GM12878 (cell line): Measurements from ENCODE around the gene CACFD1. TPM values are rescaled to one million over a fixed set of nuclear protein-coding genes. Genes with fewer than 3 reads are reported as not detected.

Source experiments
- ATAC-seq: fragments of 200-7000 bp; cut with Tn5 transposase; 3 replicates; pipeline ENCODE4 v1.9.1; 2020; ENCODE audit warnings: mild to moderate bottlenecking, moderate library complexity
- Bru-seq: library from RNA; stranded (reverse); fragments of 400-500 nt; gene quantifications from one replicate; lab custom pipeline; 2021; lab: Mats Ljungman, UMichigan
- BruChase-seq, 2 experiments: library from RNA; stranded (reverse); fragments of 400-500 nt; gene quantifications; one replicate each; lab custom pipeline; 2021; lab: Mats Ljungman, UMichigan
- BruUV-seq: library from RNA; stranded (reverse); fragments of 400-500 nt; replicated peaks from 2 replicates; lab custom pipeline; 2021; lab: Mats Ljungman, UMichigan
- CTCF ChIA-PET: fragments of 300-600 bp; sonication (Branson Sonifier 250); formaldehyde crosslinking; extraction: SDS; loops from one replicate; lab custom pipeline; 2021; ENCODE audit warnings: inconsistent platforms; lab: Yijun Ruan, JAX
- POLR2A ChIA-PET: fragments of 350-600 bp; formaldehyde crosslinking; extraction: SDS; loops from one replicate; lab custom pipeline; 2021; ENCODE audit warnings: inconsistent platforms; lab: Charles Lee
- RAD21 ChIA-PET: fragments of 300-600 bp; sonication (Branson Sonifier 250); formaldehyde crosslinking; loops from one replicate; lab custom pipeline; 2023; ENCODE audit warnings: antibody characterized with exemption; ENCODE audit not compliant: unreplicated experiment; lab: Charles Lee
- SMC1A ChIA-PET: fragments of 300-600 bp; sonication (Branson Sonifier 250); formaldehyde crosslinking; loops from one replicate; lab custom pipeline; 2023; ENCODE audit not compliant: unreplicated experiment, uncharacterized antibody; lab: Charles Lee
- DNase-seq: peaks from one replicate; pipeline ENCODE4 v3.0.0-alpha.2; 2011; ENCODE audit warnings: low read depth, low spot score
- FAIRE-seq: peaks from 3 replicates; lab custom pipeline; 2011; peaks lifted over from hg19 to GRCh38; lab: Jason Lieb, UNC
- H2AFZ ChIP-seq: 2 replicates; pipeline ENCODE4 v1.6.0; 2011; ENCODE audit warnings: low read depth, low read length, control low read depth; ENCODE audit not compliant: control insufficient read depth
- H3K27ac ChIP-seq: 2 replicates; pipeline ENCODE4 v1.5.1; 2011; ENCODE audit warnings: control low read depth; ENCODE audit not compliant: control insufficient read depth, insufficient read depth
- H3K27me3 ChIP-seq, 2 experiments: replicated peaks in 1 of 2; 2 replicates each; pipeline versions ENCODE4 v1.6.0 to v1.6.1; 2011; ENCODE audit warnings: low read length in 1 of 2; ENCODE audit not compliant: control insufficient read depth in 2 of 2, insufficient read depth in 2 of 2
- H3K36me3 ChIP-seq, 2 experiments: 2 replicates each; pipeline ENCODE4 v1.5.1; 2011; ENCODE audit warnings: low read length in 1 of 2; ENCODE audit not compliant: control insufficient read depth in 2 of 2, insufficient read depth in 2 of 2
- H3K4me1 ChIP-seq: 2 replicates; pipeline ENCODE4 v1.6.1; 2011; ENCODE audit warnings: mild to moderate bottlenecking, low read length, moderate library complexity, mixed read lengths; ENCODE audit not compliant: control insufficient read depth, insufficient read depth
- H3K4me2 ChIP-seq: 2 replicates; pipeline ENCODE4 v1.6.0; 2011; ENCODE audit warnings: control low read depth; ENCODE audit not compliant: control insufficient read depth, insufficient read depth
- H3K4me3 ChIP-seq: fragments of 200-600 bp; sonication (generic); 2 replicates; pipeline ENCODE4 v1.5.1; 2016
- H3K79me2 ChIP-seq: 2 replicates; pipeline ENCODE4 v1.6.0; 2011; ENCODE audit warnings: low read length; ENCODE audit not compliant: control insufficient read depth, insufficient read depth
- H3K9ac ChIP-seq: 2 replicates; pipeline ENCODE4 v1.8.0; 2011; ENCODE audit warnings: low read length, control low read depth, mixed read lengths; ENCODE audit not compliant: control insufficient read depth, insufficient read depth
- H3K9me3 ChIP-seq: replicated peaks from 3 replicates; pipeline ENCODE4 v1.5.1; 2011; ENCODE audit warnings: mild to moderate bottlenecking, low read length; ENCODE audit not compliant: control insufficient read depth, insufficient read depth
- H4K20me1 ChIP-seq: 2 replicates; pipeline ENCODE4 v1.6.0; 2011; ENCODE audit not compliant: control insufficient read depth, insufficient read depth
- BCL11A ChIP-seq: IDR thresholded peaks from 2 replicates; pipeline ENCODE4 v1.6.1; 2011; ENCODE audit warnings: low read depth, low read length
- BHLHE40 ChIP-seq, 2 experiments: fragments of 450-650 bp in 1 of 2; IDR thresholded peaks; 2 replicates each; pipeline ENCODE4 v1.6.1; 2011 to 2017; ENCODE audit warnings: low read depth in 2 of 2, borderline replicate concordance in 1 of 2, improper control_type of control experiment in 1 of 2, low read length in 1 of 2, mild to moderate bottlenecking in 1 of 2
- KLF5 ChIP-seq: fragments of 450-650 bp; IDR thresholded peaks from 2 replicates; pipeline ENCODE4 v1.6.1; 2014; ENCODE audit warnings: mild to moderate bottlenecking; ENCODE audit not compliant: partially characterized antibody
- LARP7 ChIP-seq: fragments of 450-650 bp; IDR thresholded peaks from 2 replicates; pipeline ENCODE4 v1.6.1; 2017; ENCODE audit warnings: mild to moderate bottlenecking
- MEF2B ChIP-seq: fragments of 450-650 bp; IDR thresholded peaks from 2 replicates; pipeline ENCODE4 v1.6.1; 2018; ENCODE audit warnings: mild to moderate bottlenecking, moderate library complexity; ENCODE audit not compliant: partially characterized antibody, poor library complexity, severe bottlenecking
- MTA2 ChIP-seq: fragments of 450-650 bp; IDR thresholded peaks from 2 replicates; pipeline ENCODE4 v1.6.1; 2016; ENCODE audit warnings: low read depth, mild to moderate bottlenecking, moderate library complexity
- NR2F1 ChIP-seq: fragments of 450-650 bp; conservative IDR thresholded peaks from 2 replicates; pipeline ENCODE4 v1.6.1; 2017; ENCODE audit warnings: mild to moderate bottlenecking
- POLR2A ChIP-seq: IDR thresholded peaks from 2 replicates; pipeline ENCODE4 v1.6.1; 2011; ENCODE audit warnings: low read depth, mild to moderate bottlenecking, low read length
- RB1 ChIP-seq: fragments of 450-650 bp; formaldehyde crosslinking; IDR thresholded peaks from 2 replicates; pipeline ENCODE4 v1.6.1; 2017; ENCODE audit warnings: mild to moderate bottlenecking, borderline replicate concordance
- SIN3A ChIP-seq: IDR thresholded peaks from 2 replicates; pipeline ENCODE4 v1.6.1; 2012; ENCODE audit warnings: low read depth, low read length, improper control_type of control experiment
- SP1 ChIP-seq: IDR thresholded peaks from one replicate; pipeline ENCODE4 v1.6.1; 2011; ENCODE audit warnings: low read depth, low read length
- TBL1XR1 ChIP-seq: IDR thresholded peaks from 2 replicates; pipeline ENCODE4 v1.6.1; 2012; ENCODE audit warnings: low read depth, low read length, improper control_type of control experiment
- TCF7 ChIP-seq: IDR thresholded peaks from 2 replicates; pipeline ENCODE4 v1.6.1; 2014; ENCODE audit warnings: antibody characterized with exemption, borderline replicate concordance
- ZNF384 ChIP-seq: IDR thresholded peaks from 2 replicates; pipeline ENCODE4 v1.6.1; 2012; ENCODE audit warnings: low read depth, mild to moderate bottlenecking, low read length, improper control_type of control experiment, borderline replicate concordance
- WGBS: methylation state at CpG from one replicate; pipeline ENCODE4 v1.1.6; 2016; ENCODE audit warnings: low lambda C conversion rate; ENCODE audit not compliant: insufficient replicate concordance, insufficient coverage; ENCODE audit errors: missing lambda C conversion rate; 5-methylcytosine and 5-hydroxymethylcytosine counted together
- in situ Hi-C: fragments of 300-500 bp; cut with MboI; formaldehyde crosslinking; loops from 9 replicates; pipeline ENCODE4 v1.14.3; 2018; ENCODE audit warnings: mixed read lengths
- intact Hi-C: fragments of 100-400 bp; cut with micrococcal nuclease; formaldehyde crosslinking; loops from one replicate; pipeline ENCODE4 v1.14.2; 2022; ENCODE audit not compliant: unreplicated experiment
- long read RNA-seq, 2 experiments: library from polyadenylated mRNA; unstranded; transcript quantifications; one replicate each; pipeline ENCODE4 v2.0.0, GENCODE V29; 2019 to 2020
- polyA minus RNA-seq, 3 experiments: library from RNA; depleted of rRNA, polyadenylated mRNA; stranded (reverse); fragments of >200 nt; gene quantifications; 2 replicates each; pipeline ENCODE4 v1.2.3, GENCODE V29; 2011
- polyA plus RNA-seq, 11 experiments: library from polyadenylated mRNA; depleted of rRNA in 4 of 11; unstranded in 6 of 11; stranded (reverse) in 5 of 11; fragments of >200 nt; fragmentation: Nextera tagmentation in 4 of 11; fragmentation: Illumina TruSeq in 1 of 11; extraction: Ambion mirVana in 4 of 11; extraction: Trizol in 1 of 11; gene quantifications; 1 replicate in 1 of 11; 2 replicates in 10 of 11; pipeline versions ENCODE4 v1.2.1 to v1.2.3, GENCODE V29; 2011 to 2016; ENCODE audit warnings: inconsistent platforms in 2 of 11, missing spikeins in 2 of 11, low read depth in 1 of 11
- total RNA-seq, 4 experiments: library from RNA; depleted of rRNA in 3 of 4; stranded (reverse); fragments of >200 nt in 3 of 4; fragmentation: Illumina TruSeq in 1 of 4; extraction: Trizol in 1 of 4; gene quantifications; 2 replicates each; pipeline versions ENCODE4 v1.2.1 to v1.2.3, GENCODE V29; 2013 to 2021
- TF ChIP-seq, protein P1 (sequence below), 3 experiments: IDR thresholded peaks in 2 of 3; conservative IDR thresholded peaks in 1 of 3; 2 replicates each; pipeline ENCODE4 v1.5.1; 2011; ENCODE audit warnings: low read depth in 3 of 3, low read length in 3 of 3, mild to moderate bottlenecking in 3 of 3, control low read depth in 2 of 3, moderate library complexity in 2 of 3, inconsistent platforms in 1 of 3, mixed read lengths in 1 of 3; ENCODE audit not compliant: control insufficient read depth in 2 of 3, insufficient read depth in 1 of 3; ENCODE audit errors: extremely low read depth in 1 of 3

The CACFD1 gene
- total RNA-seq (2013; cell fraction: nucleolus; rRNA removed) = 8.8 and 9.0 TPM in 2 replicates
- total RNA-seq (2014; rRNA removed) = 1.6 and 2.3 TPM in 2 replicates
- total RNA-seq (2014; rRNA removed; fragmentation: Illumina TruSeq; extraction: Trizol) = 0.45 and 0.64 TPM in 2 replicates
- 2.7 and 4.0 TPM in 2 replicates for total RNA-seq (2021)
- 0.87 TPM for polyA plus RNA-seq (2011; ENCODE audit: low read depth)
- 2.7 and 5.8 TPM in 2 replicates for polyA plus RNA-seq (2011; rRNA removed)
- 5.2 and 7.4 TPM in 2 replicates for polyA plus RNA-seq (2011; cell fraction: cytosol; rRNA removed)
- polyA plus RNA-seq (2011; cell fraction: nucleus; rRNA removed) = 11.7 and 14.1 TPM in 2 replicates
- polyA plus RNA-seq (2012) = 2.4 and 2.6 TPM in 2 replicates
- 0.14 and 0.35 TPM in 2 replicates for polyA plus RNA-seq (2014; fragmentation: Illumina TruSeq; extraction: Trizol)
- polyA plus RNA-seq (2014; fragmentation: Nextera tagmentation; extraction: Ambion mirVana) = under 1 TPM in 1 of 2 experiments, not detected in 1; 0.09 TPM
- 1.4 and 3.6 TPM in 2 replicates for polyA plus RNA-seq (2014; rRNA removed)
- 1 to 10 TPM in 1 of 2 experiments, under 1 TPM in 1; 0.98 to 1.4 TPM for polyA plus RNA-seq (2016; fragmentation: Nextera tagmentation; extraction: Ambion mirVana)
- 5.6 and 10.7 TPM in 2 replicates for polyA minus RNA-seq (2011; rRNA and poly(A)+ RNA removed)
- polyA minus RNA-seq (2011; cell fraction: cytosol; rRNA and poly(A)+ RNA removed) = 3.0 and 4.4 TPM in 2 replicates
- 11.6 and 16.0 TPM in 2 replicates for polyA minus RNA-seq (2011; cell fraction: nucleus; rRNA and poly(A)+ RNA removed)
- Bru-seq, nascent RNA = percentile 58 among the genes with signal in this experiment
- BruChase-seq, experiment 1, labeled RNA remaining after a 6-hour chase = percentile 49 among the genes with signal in this experiment
- BruChase-seq, experiment 2, labeled RNA remaining after a 2-hour chase = percentile 52 among the genes with signal in this experiment
- long read RNA-seq, experiment 1, partial matches to known transcripts = 0 of 5 reads
- long read RNA-seq, experiment 1, other reads (novel, unspliced or antisense) = 2 of 5 reads
- long read RNA-seq, experiment 2, partial matches to known transcripts = 0 of 5 reads
- long read RNA-seq, experiment 2, other reads (novel, unspliced or antisense) = 4 of 5 reads

GRCh38 chr9:133459476-133460404, at the start of gene CACFD1:
TSS of gene CACFD1 (plus strand) at chr9:133459978. CDS start at chr9:133460067, 89 bp downstream.
- in situ Hi-C loops = no loop called here
- Histone ChIP-seq H3K27me3 (no peaks in the 10 kb centered on the region; a peak in 2 of 4 replicates), H3K36me3 (no peaks in the 10 kb centered on the region), H3K27ac (peak within 1 kb of the TSS; percentile 63), H3K4me3 (peak within 1 kb of the TSS; percentile 97), H3K4me1 (peaks cover 9% of the 10 kb centered on the region), H3K79me2 (no peaks in the 10 kb centered on the region), H3K9me3 (no peaks in the 10 kb centered on the region), H3K4me2 (peak within 1 kb of the TSS; percentile 85), H4K20me1 (no peaks in the 10 kb centered on the region), H3K9ac (peak within 1 kb of the TSS; percentile 64; the same call in 1 of the 2 replicates), H2AFZ (peak within 1 kb of the TSS; percentile 95)
- 1% methylated on average over 70 of the region's 86 CpGs for WGBS
- ChIA-PET POLR2A (interaction anchor here (0.5 to 2.2 kb wide), 14 partner anchors 9 to 485 kb away, joined by 3 to 27 read pairs (median 3); partner anchors contain the start of genes MED22, RPL7A and SLC2A6), SMC1A (interaction anchor here (1.0 to 1.9 kb wide), 5 partner anchors 17 to 44 kb away, joined by 3 to 9 read pairs (median 5); partner anchors contain the start of genes ADAMTS13 and SLC2A6), RAD21 (interaction anchor here (0.7 to 2.9 kb wide), 10 partner anchors 18 to 1888 kb away, joined by 3 to 20 read pairs (median 4); partner anchors contain the start of genes GFI1B and SLC2A6), CTCF (interaction anchor here (0.6 to 2.8 kb wide), 9 partner anchors 19 to 534 kb away, joined by 3 to 17 read pairs (median 3); partner anchors contain the start of gene SLC2A6)
- DNase-seq (peak; percentile 65), ATAC-seq (peak; percentile 88), FAIRE-seq (peak; percentile 80)
- no TSS peak for BruUV-seq
- intact Hi-C loops = loop anchor here (1.0 kb wide), 1 partner anchor 19 kb away; no protein-coding TSS in a partner anchor
- TF ChIP-seq NR2F1 (0 out of 2 replicates have a peak, but pooled peaks have one; percentile 17), MTA2 (no peak), MEF2B (peak; percentile 83), RB1 (peak; percentile 78; the same call in 1 of the 2 replicates), SIN3A (peak; percentile 62), BHLHE40 (IDR thresholded peaks at IDR 0.05; ENCODE audit: borderline replicate concordance in 1 of 2, low read depth in 2 of 2, low read length in 1 of 2) (no peak; a peak in 1 of 4 replicates), LARP7 (peak; percentile 67), TCF7 (no peak), SP1 (peak; percentile 13), KLF5 (peak; percentile 23), POLR2A (peak; percentile 83), TBL1XR1 (no peak), BCL11A (0 out of 2 replicates have a peak, but pooled peaks have one; percentile 5), ZNF384 (no peak)
- TF ChIP-seq, protein P1, sequence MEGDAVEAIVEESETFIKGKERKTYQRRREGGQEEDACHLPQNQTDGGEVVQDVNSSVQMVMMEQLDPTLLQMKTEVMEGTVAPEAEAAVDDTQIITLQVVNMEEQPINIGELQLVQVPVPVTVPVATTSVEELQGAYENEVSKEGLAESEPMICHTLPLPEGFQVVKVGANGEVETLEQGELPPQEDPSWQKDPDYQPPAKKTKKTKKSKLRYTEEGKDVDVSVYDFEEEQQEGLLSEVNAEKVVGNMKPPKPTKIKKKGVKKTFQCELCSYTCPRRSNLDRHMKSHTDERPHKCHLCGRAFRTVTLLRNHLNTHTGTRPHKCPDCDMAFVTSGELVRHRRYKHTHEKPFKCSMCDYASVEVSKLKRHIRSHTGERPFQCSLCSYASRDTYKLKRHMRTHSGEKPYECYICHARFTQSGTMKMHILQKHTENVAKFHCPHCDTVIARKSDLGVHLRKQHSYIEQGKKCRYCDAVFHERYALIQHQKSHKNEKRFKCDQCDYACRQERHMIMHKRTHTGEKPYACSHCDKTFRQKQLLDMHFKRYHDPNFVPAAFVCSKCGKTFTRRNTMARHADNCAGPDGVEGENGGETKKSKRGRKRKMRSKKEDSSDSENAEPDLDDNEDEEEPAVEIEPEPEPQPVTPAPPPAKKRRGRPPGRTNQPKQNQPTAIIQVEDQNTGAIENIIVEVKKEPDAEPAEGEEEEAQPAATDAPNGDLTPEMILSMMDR (IDR thresholded peaks at IDR 0.05 in 2 of 3, conservative IDR thresholded peaks at IDR 0.05 in 1 of 3; ENCODE audit: control insufficient read depth in 2 of 3, extremely low read depth in 1 of 3, insufficient read depth in 1 of 3, low read depth in 3 of 3, low read length in 3 of 3) = peak in 1 of 3 experiments; percentile 7; a peak in 1 of 6 replicates
